GM18519 (cell line): ENCODE measurements around the gene CDIP1.

ENCODE experiments used
- ATAC-seq: cut with Tn5 transposase; IDR thresholded peaks from one replicate; pipeline ENCODE4 v1.9.1; 2021; ENCODE audit warnings: mild to moderate bottlenecking, moderate library complexity; ENCODE audit not compliant: unreplicated experiment, low FRiP score

CDIP1 gene

GRCh38 chr16:4517812-4518680 is 20.5 kb downstream of the CDIP1 start:
- ATAC-seq, result no peak

GRCh38 chr16:4515611-4516233 is 22.9 kb downstream of the CDIP1 start:
- ATAC-seq, result no peak

- no peak for ATAC-seq
Observed at GRCh38 chr16:4514606-4515005, 24.0 kb downstream of the CDIP1 start.

- ATAC-seq, result no peak
Observed at GRCh38 chr16:4513881-4514280, 24.7 kb downstream of the CDIP1 start.

- no peak for ATAC-seq
Observed at GRCh38 chr16:4513086-4513860, 25.3 kb downstream of the CDIP1 start.

GRCh38 chr16:4512473-4512872 is 26.1 kb downstream of the CDIP1 start:
- ATAC-seq, result no peak

GRCh38 chr16:4511441-4512082 is 27.0 kb downstream of the CDIP1 start:
- ATAC-seq, result no peak

GRCh38 chr16:4510747-4511426 is 27.7 kb downstream of the CDIP1 start:
- no peak for ATAC-seq

GRCh38 chr16:4510131-4510530 is 28.4 kb downstream of the CDIP1 start:
- no peak for ATAC-seq

- no peak for ATAC-seq
Observed at GRCh38 chr16:4509420-4509819, 29.2 kb downstream of the CDIP1 start.

- no peak for ATAC-seq
Observed at GRCh38 chr16:4508806-4509205, 29.8 kb downstream of the CDIP1 start.

GRCh38 chr16:4507588-4508345 is 30.8 kb downstream of the CDIP1 start:
- ATAC-seq, result no peak

GRCh38 chr16:4506450-4506849 is 32.1 kb downstream of the CDIP1 start:
- peak; percentile 48 for ATAC-seq

GRCh38 chr16:4505356-4506147 is 33.0 kb downstream of the CDIP1 start:
- ATAC-seq, result peak; percentile 63

- ATAC-seq, result no peak
Observed at GRCh38 chr16:4501071-4501478, 37.5 kb downstream of the CDIP1 start.

- no peak for ATAC-seq
Observed at GRCh38 chr16:4500272-4500671, 38.3 kb downstream of the CDIP1 start.

- ATAC-seq, result no peak
Observed at GRCh38 chr16:4499196-4499555, 39.4 kb downstream of the CDIP1 start.

GRCh38 chr16:4498546-4499195 is 39.9 kb downstream of the CDIP1 start:
- ATAC-seq, result no peak
